Neural progenitor cell (in vitro differentiated cells): Measurements from ENCODE around the gene FIP1L1.

ENCODE experiments used
- CTCF ChIP-seq: fragments of 200-600 bp; sonication (generic); IDR thresholded peaks from 2 replicates; pipeline ENCODE4 v1.5.1; 2017; ENCODE audit warnings: antibody characterized with exemption, mild to moderate bottlenecking
- EZH2 ChIP-seq: fragments of 200-600 bp; sonication (generic); IDR thresholded peaks from 2 replicates; pipeline ENCODE4 v1.6.1; 2017; ENCODE audit warnings: antibody characterized with exemption, mild to moderate bottlenecking, moderate library complexity
- EZH2phosphoT487 ChIP-seq: fragments of 200-600 bp; sonication (generic); IDR thresholded peaks from 2 replicates; pipeline ENCODE4 v1.6.1; 2017; ENCODE audit warnings: antibody characterized with exemption

GRCh38 chr4:53441564-53441963, 64.1 kb downstream of the FIP1L1 start:
- TF ChIP-seq EZH2, result no peak
- no peak for TF ChIP-seq CTCF
- TF ChIP-seq EZH2phosphoT487, result no peak
